Middle frontal gyrus (tissue), 1 donor: ENCODE data around the gene ELAC1.
"Not testable (repeated sequence)": the region's sequence is repeated elsewhere in the genome, so short reads cannot be mapped to it uniquely, and the experiment has no call there.

Source experiments
- DNase-seq: peaks from one replicate; pipeline ENCODE4 v3.0.0-alpha.2; 2015; ENCODE audit warnings: low spot score; ENCODE audit errors: extremely low spot score

ELAC1 gene

DNA sequence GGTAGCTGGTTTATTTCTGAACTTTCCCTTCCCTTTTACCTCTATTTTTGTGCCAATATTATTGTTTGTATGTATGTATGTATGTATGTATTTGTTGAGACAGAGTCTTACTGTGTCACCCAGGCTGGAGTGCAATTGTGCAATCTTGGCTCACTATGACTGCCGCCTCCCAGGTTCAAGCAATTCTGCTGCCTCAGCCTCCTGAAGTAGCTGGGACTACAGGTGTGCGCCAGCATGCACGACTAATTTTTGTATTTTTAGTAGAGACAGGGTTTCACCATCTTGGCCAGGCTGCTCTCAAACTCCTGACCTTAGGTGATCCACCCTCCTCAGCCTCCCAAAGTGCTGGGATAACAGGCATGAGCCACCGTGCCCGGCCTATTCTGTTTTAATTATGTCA is 4.6 kb downstream of the ELAC1 start:
- not testable (repeated sequence) for DNase-seq

- DNase-seq: no peak
Observed at GRCh38 chr18:50973367-50974126, 5.7 kb downstream of the ELAC1 start.

DNA sequence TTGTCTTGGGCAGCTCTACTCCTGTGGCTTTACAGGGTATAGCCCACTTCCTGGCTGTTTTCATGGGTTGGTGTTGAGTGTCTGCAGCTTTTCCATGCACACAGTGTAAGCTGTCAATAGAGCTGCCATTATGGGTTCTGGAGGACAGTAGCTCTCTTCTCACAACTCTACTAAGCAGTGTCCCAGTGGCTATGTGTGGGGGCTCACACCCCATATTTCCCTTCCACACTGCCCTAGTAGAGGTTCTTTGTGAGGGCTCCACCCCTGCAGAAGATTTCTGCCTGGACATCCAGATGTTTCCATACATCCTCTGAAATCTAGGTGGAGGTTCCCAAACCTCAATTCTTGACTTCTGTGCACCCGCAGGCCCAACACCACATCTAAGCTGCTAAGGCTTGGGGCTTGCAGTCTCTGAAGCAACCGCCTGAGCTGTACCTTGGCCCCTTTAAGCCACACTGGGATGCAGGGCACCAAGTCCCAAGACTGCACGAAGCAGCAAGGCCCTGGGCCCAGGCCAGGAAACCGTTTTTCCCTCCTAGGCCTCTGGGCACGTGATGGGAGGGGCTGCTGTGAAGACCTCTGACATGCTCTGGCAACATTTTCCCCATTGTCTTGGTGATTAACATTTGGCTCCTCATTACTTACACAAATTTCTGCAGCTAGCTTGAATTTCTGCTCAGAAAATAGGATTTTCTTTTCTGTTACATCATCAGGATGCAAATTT is 9.4 kb downstream of the ELAC1 start:
- DNase-seq: no peak

GRCh38 chr18:50981381-50981780 is 13.5 kb downstream of the ELAC1 start:
- DNase-seq: no peak

GRCh38 chr18:50982086-50982801 is 14.4 kb downstream of the ELAC1 start:
- no peak for DNase-seq

GRCh38 chr18:50982802-50983179 is 15.0 kb downstream of the ELAC1 start:
- DNase-seq: no peak

DNA sequence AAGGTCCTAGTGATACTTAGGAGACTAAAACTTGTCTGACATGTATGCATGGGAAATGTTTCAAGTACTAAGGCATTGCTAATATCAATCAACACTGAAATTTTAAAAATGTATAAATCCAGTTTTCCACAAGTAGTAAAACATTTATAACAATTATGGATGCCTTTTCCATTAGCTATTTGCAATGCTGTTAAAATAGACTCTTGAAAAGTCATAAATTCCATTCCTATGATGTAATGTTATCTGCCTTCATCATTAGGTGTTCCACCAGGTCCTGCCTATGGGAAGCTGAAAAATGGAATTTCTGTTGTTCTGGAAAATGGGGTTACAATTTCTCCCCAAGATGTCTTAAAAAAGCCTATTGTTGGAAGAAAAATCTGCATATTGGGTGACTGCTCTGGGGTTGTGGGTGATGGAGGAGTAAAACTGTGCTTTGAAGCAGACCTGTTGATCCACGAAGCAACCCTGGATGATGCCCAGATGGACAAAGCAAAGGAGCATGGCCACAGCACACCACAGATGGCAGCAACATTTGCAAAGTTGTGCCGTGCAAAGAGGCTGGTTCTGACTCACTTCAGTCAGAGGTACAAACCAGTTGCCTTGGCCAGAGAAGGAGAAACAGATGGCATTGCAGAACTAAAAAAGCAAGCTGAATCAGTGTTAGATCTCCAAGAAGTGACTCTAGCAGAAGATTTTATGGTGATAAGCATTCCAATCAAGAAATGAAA is 18.7 kb downstream of the ELAC1 start:
- peak; percentile 33 for DNase-seq

- no peak for DNase-seq
Observed at GRCh38 chr18:50987261-50987660, 19.4 kb downstream of the ELAC1 start.

DNA sequence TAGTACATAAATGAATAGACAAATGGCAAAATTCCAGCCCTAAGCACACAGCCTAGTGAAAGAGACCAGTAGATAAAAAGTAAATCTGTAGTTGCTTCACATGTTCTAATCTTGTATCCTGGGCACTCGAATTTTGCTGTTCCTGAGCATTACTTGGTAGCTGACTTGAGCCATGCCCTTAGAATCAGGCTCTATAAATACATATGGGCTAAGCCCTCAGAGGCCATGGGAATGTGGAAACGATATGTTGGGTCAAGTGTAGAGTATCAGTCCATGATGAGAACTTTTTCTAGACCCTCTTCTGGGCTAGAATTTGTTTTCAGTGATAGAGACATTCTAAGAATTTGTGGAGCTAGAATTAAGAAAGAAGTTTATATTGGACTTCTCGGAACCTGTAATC is 21.9 kb downstream of the ELAC1 start:
- DNase-seq: no peak

DNA sequence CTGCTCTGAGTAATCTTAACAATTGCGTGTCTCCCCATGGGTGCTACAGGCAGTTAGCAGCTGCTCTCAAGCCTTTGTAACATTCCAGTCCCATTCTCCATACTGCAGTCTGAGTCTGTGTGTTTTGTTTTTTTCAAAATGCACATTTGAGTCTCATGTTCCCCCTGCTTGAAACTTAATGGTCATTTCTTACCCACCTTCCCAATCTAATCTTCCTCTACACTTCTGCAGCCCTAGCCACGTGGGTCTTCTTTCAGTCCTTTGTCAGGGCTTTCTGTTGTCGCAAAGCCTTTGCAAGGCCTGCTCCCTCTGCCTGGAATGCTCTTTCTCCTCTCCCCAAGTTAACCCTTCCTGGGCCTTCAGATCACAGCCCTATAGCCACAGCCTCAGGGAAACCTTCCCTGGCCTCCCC is 24.5 kb downstream of the ELAC1 start:
- no peak for DNase-seq

- no peak for DNase-seq
Observed at GRCh38 chr18:50994031-50994430, 26.2 kb downstream of the ELAC1 start.

DNA sequence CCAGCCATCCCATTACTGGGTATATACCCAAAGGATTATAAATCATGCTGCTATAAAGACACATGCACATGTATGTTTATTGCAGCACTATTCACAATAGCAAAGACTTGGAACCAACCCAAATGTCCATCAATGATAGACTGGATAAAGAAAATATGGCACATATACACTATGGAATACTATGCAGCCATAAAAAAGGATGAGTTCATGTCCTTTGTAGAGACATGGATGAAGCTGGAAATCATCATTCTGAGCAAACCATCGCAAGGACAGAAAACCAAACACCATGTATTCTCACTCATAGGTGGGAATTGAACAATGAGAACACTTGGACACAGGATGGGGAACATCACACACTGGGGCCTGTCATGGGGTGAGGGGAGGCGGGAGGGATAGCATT is 35.3 kb downstream of the ELAC1 start:
- not testable (repeated sequence) for DNase-seq

DNA sequence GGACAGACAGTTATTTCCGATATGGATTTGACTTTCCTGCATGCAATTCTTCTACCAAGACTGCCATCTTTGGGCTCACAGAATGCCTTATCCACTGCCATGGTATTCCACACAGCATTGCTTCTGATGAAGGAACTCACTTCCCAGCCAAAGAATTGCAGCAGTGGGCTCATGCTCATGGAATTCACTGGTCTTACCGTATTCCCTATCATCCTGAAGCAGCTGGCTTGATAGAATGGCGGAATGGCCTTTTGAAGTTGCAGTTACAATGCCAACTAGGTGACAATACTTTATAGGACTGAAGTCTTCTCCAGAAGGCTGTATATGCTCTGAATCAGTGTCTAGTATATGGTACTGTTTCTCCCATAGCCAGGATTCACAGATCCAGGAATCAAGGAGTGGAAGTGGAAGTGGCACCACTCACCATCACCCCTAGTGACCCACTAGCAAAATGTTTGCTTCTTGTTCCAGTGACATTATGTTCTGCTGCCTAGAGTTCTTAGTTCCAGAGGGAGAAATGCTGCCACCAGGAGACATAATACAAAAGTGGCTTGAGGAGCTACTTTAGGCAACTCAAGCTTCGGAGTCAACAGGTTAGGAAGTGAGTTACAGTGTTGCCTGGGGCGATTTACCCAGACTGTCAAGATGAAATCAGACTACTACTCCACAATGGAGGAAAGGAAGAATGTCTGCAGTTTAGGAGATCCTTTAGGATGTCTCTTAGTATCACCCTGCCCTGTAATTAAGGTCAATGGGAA is 38.4 kb downstream of the ELAC1 start:
- DNase-seq: no peak

DNA sequence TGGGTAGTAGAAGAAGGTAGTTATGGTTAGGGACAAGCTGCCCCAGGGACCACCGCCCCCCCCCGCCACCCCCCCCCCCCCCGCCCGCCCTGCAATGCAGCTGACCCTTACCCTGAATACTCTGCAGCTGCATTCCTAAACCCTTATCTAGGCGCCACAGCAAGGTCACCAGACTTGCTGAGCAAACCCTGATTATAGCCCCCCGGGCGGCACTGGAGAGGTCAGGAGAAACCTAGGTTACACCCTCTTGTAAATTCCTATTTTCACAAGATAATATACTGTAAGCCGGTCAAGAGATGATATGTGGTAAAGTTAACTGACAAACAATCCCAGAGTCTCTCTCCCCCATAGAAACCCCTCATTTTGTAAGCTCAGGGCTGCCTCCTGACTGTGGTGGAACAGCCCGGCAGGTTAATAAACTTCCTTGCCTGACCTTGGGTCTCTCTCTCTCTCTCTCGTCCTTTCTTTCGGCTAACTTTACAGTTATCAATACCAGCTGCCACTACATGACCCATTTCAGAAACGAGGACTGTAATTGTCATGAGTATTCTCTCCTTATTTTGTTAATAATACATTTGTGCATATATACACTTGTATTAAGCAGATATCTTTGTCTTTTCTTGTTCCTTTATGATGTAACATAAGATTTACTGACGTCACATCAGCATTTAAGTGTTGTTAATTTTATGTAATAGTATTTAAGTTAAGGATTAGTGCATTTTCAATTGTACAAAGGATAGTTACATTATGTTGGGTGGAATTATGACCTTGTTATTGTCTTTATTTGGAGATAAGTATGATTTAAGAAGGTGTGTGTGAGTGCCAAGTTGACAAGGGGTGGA is 39.3 kb downstream of the ELAC1 start:
- DNase-seq: no peak

GRCh38 chr18:51007790-51008139 is 39.9 kb downstream of the ELAC1 start:
- no peak for DNase-seq

- no peak for DNase-seq
Observed at GRCh38 chr18:51009072-51009471, 41.2 kb downstream of the ELAC1 start.

GRCh38 chr18:51010218-51010617 is 42.4 kb downstream of the ELAC1 start:
- no peak for DNase-seq

GRCh38 chr18:51011709-51012108 is 43.9 kb downstream of the ELAC1 start:
- DNase-seq: no peak

- no peak for DNase-seq
Observed at GRCh38 chr18:51012441-51012840, 44.6 kb downstream of the ELAC1 start.

DNA sequence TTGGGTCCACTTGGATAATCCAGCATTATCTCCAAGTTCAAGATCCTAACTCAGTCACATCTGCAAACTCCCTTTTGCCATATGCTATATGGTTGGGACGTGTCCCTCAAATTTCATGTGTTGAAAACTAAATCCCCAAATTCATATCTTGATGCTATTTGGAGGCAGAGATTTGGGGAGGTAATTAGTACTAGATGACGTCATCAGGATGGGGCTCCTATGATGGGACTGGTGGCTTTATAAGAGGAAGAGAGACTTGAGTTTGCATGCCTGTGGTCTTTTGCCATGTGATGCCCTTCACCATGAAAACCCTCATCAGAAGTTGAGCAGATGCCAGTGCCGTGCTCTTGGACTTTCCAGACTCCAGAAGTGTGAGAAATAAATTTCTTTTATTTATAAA is 45.4 kb downstream of the ELAC1 start:
- DNase-seq: no peak
